Testis (tissue), 3 donors: ENCODE measurements around the gene ABCA3. TPM values are rescaled to one million over a fixed set of nuclear protein-coding genes. Genes with fewer than 3 reads are reported as not detected.

Experiments used
- DNase-seq: peaks from one replicate; pipeline ENCODE4 v3.0.0-alpha.2; 2019
- H3K27ac ChIP-seq, 2 donors: fragments of 200-600 bp; sonication (generic); one replicate each; pipeline ENCODE4 v1.5.1; 2019
- H3K27me3 ChIP-seq: fragments of 200-600 bp; sonication (generic); one replicate; pipeline ENCODE4 v1.5.1; 2019
- H3K36me3 ChIP-seq: fragments of 200-600 bp; sonication (generic); one replicate; pipeline ENCODE4 v1.5.1; 2017; ENCODE audit warnings: low read depth; ENCODE audit errors: missing control alignments
- H3K4me1 ChIP-seq: fragments of 200-600 bp; sonication (generic); one replicate; pipeline ENCODE4 v1.5.1; 2019
- H3K4me3 ChIP-seq, 2 donors: fragments of 200-600 bp; sonication (generic); one replicate each; pipeline ENCODE4 v1.5.1; 2017 to 2019
- H3K9me3 ChIP-seq: fragments of 200-600 bp; sonication (generic); one replicate; pipeline ENCODE4 v1.5.1; 2017
- POLR2A ChIP-seq: fragments of 450-650 bp; IDR thresholded peaks from one replicate; pipeline ENCODE4 v1.6.1; 2017; ENCODE audit warnings: antibody characterized with exemption, mild to moderate bottlenecking, moderate library complexity
- WGBS, 2 donors: methylation state at CpG; one replicate each; pipeline ENCODE4 v1.1.5; 2018; 5-methylcytosine and 5-hydroxymethylcytosine counted together
- intact Hi-C: fragments of 100-400 bp; cut with DNase I; formaldehyde crosslinking; loops from one replicate; pipeline ENCODE4 v1.15.1; 2023; ENCODE audit warnings: low total_unique reads
- polyA plus RNA-seq: library from polyadenylated mRNA; stranded (reverse); fragments of 350-450 nt; fragmentation: Illumina TruSeq; extraction: RNeasy Lipid Tissue Mini Kit (QIAGEN cat#74804); gene quantifications from one replicate; pipeline ENCODE4 v1.2.3, GENCODE V29; 2014; ENCODE audit warnings: low read depth, low replicate concordance; ENCODE audit not compliant: insufficient read depth
- total RNA-seq, 2 donors: library from RNA; depleted of rRNA; stranded (reverse); fragments of >200 nt; gene quantifications; one replicate each; pipeline ENCODE4 v1.2.3, GENCODE V29; 2016
- TF ChIP-seq, protein P1 (sequence below), 3 experiments: fragments of 450-650 bp in 2 of 3; fragments of 200-600 bp in 1 of 3; sonication (generic) in 1 of 3; IDR thresholded peaks; one replicate each; pipeline ENCODE4 v1.5.1; 2016 to 2019; ENCODE audit warnings: antibody characterized with exemption in 3 of 3, mild to moderate bottlenecking in 2 of 3, moderate library complexity in 1 of 3

Gene ABCA3
- total and polyA plus RNA-seq, 3 donors from 2014 or later = 24.5 to 38.1 (median 35.1) TPM

DNA sequence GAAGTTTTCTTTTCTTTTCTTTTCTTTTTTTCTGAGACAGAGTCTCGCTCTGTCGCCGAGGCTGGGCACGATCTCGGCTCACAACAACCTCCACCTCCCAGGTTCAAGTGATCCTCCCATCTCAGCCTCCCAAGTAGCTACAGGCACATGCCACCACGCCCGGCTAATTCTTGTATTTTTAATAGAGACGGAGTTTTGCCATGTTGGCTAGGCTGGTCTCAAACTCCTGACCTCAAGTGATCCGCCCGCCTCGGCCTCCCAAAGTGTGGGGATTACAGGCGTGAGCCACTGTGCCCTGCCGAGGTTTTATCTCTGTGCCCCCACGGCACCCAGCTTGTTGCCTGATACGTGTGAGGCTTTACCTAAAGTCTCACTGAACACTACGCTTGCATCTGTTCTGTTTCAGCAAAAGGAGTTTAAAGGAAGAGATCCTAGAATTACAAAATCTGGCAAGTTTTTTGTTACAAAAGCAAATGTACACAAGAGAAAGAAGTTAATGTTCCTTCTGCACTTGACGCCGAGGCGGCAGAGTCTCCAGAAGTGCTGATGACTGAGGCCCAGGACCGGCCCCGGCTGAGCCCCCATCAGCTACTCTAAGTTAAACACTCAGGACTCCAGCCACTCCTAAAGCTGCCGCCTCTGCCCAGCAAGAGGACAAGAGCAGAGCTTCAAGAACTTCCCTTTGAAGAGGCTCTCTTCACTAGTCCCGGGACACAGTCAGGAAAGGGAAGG is 9.2 kb downstream of the ABCA3 start:
- TF ChIP-seq POLR2A = no peak
- TF ChIP-seq, protein P1, sequence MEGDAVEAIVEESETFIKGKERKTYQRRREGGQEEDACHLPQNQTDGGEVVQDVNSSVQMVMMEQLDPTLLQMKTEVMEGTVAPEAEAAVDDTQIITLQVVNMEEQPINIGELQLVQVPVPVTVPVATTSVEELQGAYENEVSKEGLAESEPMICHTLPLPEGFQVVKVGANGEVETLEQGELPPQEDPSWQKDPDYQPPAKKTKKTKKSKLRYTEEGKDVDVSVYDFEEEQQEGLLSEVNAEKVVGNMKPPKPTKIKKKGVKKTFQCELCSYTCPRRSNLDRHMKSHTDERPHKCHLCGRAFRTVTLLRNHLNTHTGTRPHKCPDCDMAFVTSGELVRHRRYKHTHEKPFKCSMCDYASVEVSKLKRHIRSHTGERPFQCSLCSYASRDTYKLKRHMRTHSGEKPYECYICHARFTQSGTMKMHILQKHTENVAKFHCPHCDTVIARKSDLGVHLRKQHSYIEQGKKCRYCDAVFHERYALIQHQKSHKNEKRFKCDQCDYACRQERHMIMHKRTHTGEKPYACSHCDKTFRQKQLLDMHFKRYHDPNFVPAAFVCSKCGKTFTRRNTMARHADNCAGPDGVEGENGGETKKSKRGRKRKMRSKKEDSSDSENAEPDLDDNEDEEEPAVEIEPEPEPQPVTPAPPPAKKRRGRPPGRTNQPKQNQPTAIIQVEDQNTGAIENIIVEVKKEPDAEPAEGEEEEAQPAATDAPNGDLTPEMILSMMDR (IDR thresholded peaks at IDR 0.05) = no peak
- no peaks in the 10 kb centered on the region for H3K9me3 ChIP-seq
- H3K4me1 ChIP-seq = no peaks in the 10 kb centered on the region
- no peak overlapping the region for H3K27ac ChIP-seq
- no peaks in the 10 kb centered on the region for H3K36me3 ChIP-seq
- no peak overlapping the region for H3K4me3 ChIP-seq
- H3K27me3 ChIP-seq = no peaks in the 10 kb centered on the region
- no peak for DNase-seq
- 66 to 77% methylated on average over 23 of the region's 23 CpGs for WGBS, 2 donors
- intact Hi-C loops = loop anchor here (10.0 kb wide), 1 partner anchor 153 kb away; no protein-coding TSS in a partner anchor

DNA sequence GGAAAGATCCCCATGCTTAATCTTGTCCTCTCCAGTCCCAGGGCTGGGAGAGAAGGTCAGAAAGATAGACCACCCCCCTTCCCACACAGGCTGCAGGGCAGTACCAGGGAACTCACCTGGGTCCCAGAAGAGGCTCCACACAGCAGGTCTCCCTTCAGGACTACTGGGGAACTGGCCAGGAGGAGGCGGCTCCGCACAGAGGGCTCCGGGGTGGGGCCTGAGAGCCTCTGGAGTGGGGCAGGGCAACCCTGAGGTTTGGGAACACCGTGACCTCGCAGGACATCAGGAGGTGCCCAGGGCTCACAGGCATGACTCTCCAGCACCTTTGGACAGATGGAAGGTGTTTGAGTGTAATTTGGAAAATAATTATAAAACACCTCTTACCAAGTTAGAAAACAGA is 11.0 kb downstream of the ABCA3 start:
- WGBS, 2 donors = 84 to 89% methylated on average over 5 of the region's 5 CpGs
- Histone ChIP-seq H3K36me3 (no peaks in the 10 kb centered on the region), H3K4me1 (no peaks in the 10 kb centered on the region), H3K9me3 (no peaks in the 10 kb centered on the region), H3K4me3 (no peak overlapping the region), H3K27ac (no peak overlapping the region), H3K27me3 (no peaks in the 10 kb centered on the region)
- intact Hi-C loops = no loop called here
- TF ChIP-seq, protein P1 (IDR thresholded peaks at IDR 0.05) = no peak
- TF ChIP-seq POLR2A = no peak
- no peak for DNase-seq

DNA sequence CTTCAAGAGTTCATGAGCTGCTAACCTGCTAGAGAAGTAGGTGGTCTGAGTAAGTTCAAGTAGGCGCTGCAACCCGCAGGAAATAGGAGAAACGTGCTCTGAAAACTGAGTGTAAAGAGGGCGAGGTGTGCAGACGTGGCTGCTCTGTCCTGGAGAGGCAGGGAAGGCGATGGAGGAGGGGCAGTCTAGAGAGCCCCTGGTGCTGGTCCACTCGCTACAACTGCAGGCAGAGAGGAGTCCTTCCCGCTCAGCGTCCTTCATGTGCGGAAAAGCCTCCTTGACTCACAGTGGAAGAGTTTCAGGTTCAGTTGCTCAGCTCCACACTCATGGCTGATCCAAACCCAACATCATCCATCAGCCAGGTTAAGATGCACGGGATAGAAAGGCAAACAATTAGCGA is 12.1 kb downstream of the ABCA3 start:
- H3K36me3 ChIP-seq = no peaks in the 10 kb centered on the region
- 94 to 95% methylated on average over 12 of the region's 12 CpGs for WGBS, 2 donors

DNA sequence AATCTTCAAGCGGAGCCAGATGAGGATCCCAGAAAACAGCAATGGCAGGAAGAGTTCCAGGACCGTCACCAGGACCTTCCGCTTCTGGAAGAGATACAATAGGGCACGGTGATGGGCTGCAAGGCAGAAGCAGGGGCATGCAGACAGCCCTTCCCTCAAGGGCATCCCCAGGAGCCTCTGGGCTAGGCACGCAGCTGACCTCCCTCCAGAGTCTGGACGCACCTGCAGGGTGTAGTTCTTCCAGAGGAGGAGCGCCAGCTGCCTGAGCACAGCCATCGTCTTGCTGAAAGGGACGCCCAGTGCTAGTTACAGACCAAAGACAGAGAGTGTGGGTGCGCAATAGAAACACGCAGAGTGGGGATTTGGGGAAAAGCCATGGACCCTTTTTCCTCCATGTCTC is 14.3 kb downstream of the ABCA3 start:
- H3K36me3 ChIP-seq = no peaks in the 10 kb centered on the region
- no peak for DNase-seq
- no peak for TF ChIP-seq POLR2A
- TF ChIP-seq, protein P1 (IDR thresholded peaks at IDR 0.05) = no peak
- no peaks in the 10 kb centered on the region for H3K9me3 ChIP-seq
- H3K4me1 ChIP-seq = no peaks in the 10 kb centered on the region
- no peak overlapping the region for H3K4me3 ChIP-seq
- intact Hi-C loops = no loop called here
- no peak overlapping the region for H3K27ac ChIP-seq
- no peaks in the 10 kb centered on the region for H3K27me3 ChIP-seq
- WGBS, 2 donors = 91 to 95% methylated on average over 11 of the region's 11 CpGs

More for the DNA sequence above, 12.1 kb downstream of the ABCA3 start:
- H3K27ac ChIP-seq = no peak overlapping the region
- TF ChIP-seq, protein P1 (IDR thresholded peaks at IDR 0.05) = no peak
- no peak for TF ChIP-seq POLR2A
- intact Hi-C loops = no loop called here
- no peak overlapping the region for H3K4me3 ChIP-seq
- no peak for DNase-seq
- H3K9me3 ChIP-seq = no peaks in the 10 kb centered on the region
- no peaks in the 10 kb centered on the region for H3K27me3 ChIP-seq
- H3K4me1 ChIP-seq = no peaks in the 10 kb centered on the region

DNA sequence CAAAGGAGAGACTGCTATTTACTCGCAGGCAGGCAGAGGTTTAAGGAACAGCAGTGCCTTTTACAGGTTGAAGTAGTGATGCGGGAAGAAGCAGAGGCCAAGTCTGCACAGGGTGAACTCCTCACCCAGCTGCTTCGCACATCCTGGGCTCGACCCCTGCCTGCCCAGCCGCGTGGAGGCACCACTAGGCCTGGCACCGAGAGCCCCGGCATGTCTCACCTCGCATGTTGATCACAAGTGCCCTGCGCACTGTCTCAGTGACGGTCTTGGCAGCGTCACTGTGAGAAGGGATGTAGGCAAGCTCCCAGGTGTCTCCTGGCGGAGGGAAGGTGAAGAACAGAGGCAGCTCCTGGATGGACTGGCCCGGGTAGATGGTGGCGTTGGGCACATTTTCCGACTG is 14.7 kb downstream of the ABCA3 start:
- Histone ChIP-seq H3K9me3 (no peaks in the 10 kb centered on the region), H3K27me3 (no peaks in the 10 kb centered on the region), H3K27ac (no peak overlapping the region), H3K4me3 (no peak overlapping the region), H3K4me1 (no peaks in the 10 kb centered on the region), H3K36me3 (no peaks in the 10 kb centered on the region)
- intact Hi-C loops = no loop called here
- TF ChIP-seq, protein P1 (IDR thresholded peaks at IDR 0.05) = no peak
- TF ChIP-seq POLR2A = no peak
- DNase-seq = no peak
- 91 to 100% methylated on average over 2 to 16 of the region's 16 CpGs for WGBS, 2 donors
